Liver (tissue), 9 donors: ENCODE results near the gene UGT1A8. TPM values are rescaled to one million over a fixed set of nuclear protein-coding genes. Genes with fewer than 3 reads are reported as not detected.

Experiments used
- DNase-seq: peaks from one replicate; pipeline ENCODE4 v3.0.0-alpha.2; 2017; ENCODE audit warnings: low spot score
- H3K27ac ChIP-seq, 2 donors: one replicate each; pipeline ENCODE4 v1.7.0; 2013; ENCODE audit warnings: inconsistent platforms in 2 of 2, low read length in 2 of 2, control low read depth in 1 of 2, low read depth in 1 of 2, mild to moderate bottlenecking in 1 of 2
- H3K27me3 ChIP-seq, 4 donors: one replicate each; pipeline versions ENCODE4 v1.6.1 to v1.7.0; 2013; ENCODE audit warnings: low read length in 3 of 4, inconsistent platforms in 1 of 4, mild to moderate bottlenecking in 1 of 4, moderate library complexity in 1 of 4; ENCODE audit not compliant: control insufficient read depth in 4 of 4, insufficient read depth in 4 of 4
- H3K36me3 ChIP-seq, 4 donors: one replicate each; pipeline versions ENCODE4 v1.6.1 to v1.7.0; 2013; ENCODE audit warnings: low read length in 3 of 4, mild to moderate bottlenecking in 3 of 4, low read depth in 1 of 4, moderate library complexity in 1 of 4; ENCODE audit not compliant: control insufficient read depth in 4 of 4, insufficient read depth in 3 of 4
- H3K4me1 ChIP-seq, 4 donors: one replicate each; pipeline versions ENCODE4 v1.6.1 to v1.7.0; 2013; ENCODE audit warnings: low read length in 3 of 4, mild to moderate bottlenecking in 3 of 4, moderate library complexity in 1 of 4; ENCODE audit not compliant: control insufficient read depth in 4 of 4, insufficient read depth in 4 of 4
- H3K4me3 ChIP-seq, 3 donors: one replicate each; pipeline versions ENCODE4 v1.6.1 to v1.7.0; 2013; ENCODE audit warnings: low read length in 3 of 3, control low read depth in 1 of 3, low read depth in 1 of 3, mild to moderate bottlenecking in 1 of 3
- H3K9ac ChIP-seq, 2 donors: one replicate each; pipeline ENCODE4 v1.7.0; 2013; ENCODE audit warnings: low read length in 2 of 2, mild to moderate bottlenecking in 2 of 2, moderate library complexity in 2 of 2, control low read depth in 1 of 2, low read depth in 1 of 2
- H3K9me3 ChIP-seq, 4 donors: one replicate each; pipeline versions ENCODE4 v1.6.1 to v1.7.0; 2013; ENCODE audit warnings: low read length in 3 of 4; ENCODE audit not compliant: control insufficient read depth in 4 of 4
- ATF3 ChIP-seq: IDR thresholded peaks from 2 replicates; pipeline ENCODE4 v1.6.1; 2016; ENCODE audit warnings: antibody characterized with exemption
- EGR1 ChIP-seq, 2 donors: IDR thresholded peaks; 2 replicates each; pipeline ENCODE4 v1.6.1; 2016 to 2018; ENCODE audit warnings: antibody characterized with exemption in 2 of 2, low read depth in 2 of 2
- FOXA1 ChIP-seq: IDR thresholded peaks from 2 replicates; pipeline ENCODE4 v1.6.1; 2016; ENCODE audit warnings: antibody characterized with exemption
- FOXA2 ChIP-seq: IDR thresholded peaks from 2 replicates; pipeline ENCODE4 v1.6.1; 2016; ENCODE audit warnings: antibody characterized with exemption
- GABPA ChIP-seq, 2 donors: IDR thresholded peaks in 1 of 2; conservative IDR thresholded peaks in 1 of 2; 2 replicates each; pipeline ENCODE4 v1.6.1; 2016; ENCODE audit warnings: antibody characterized with exemption in 2 of 2, mild to moderate bottlenecking in 1 of 2, moderate library complexity in 1 of 2
- HNF4A ChIP-seq, 2 donors: conservative IDR thresholded peaks; 2 replicates each; pipeline ENCODE4 v1.6.1; 2016; ENCODE audit warnings: antibody characterized with exemption in 2 of 2, mild to moderate bottlenecking in 2 of 2
- HNF4G ChIP-seq: IDR thresholded peaks from 2 replicates; pipeline ENCODE4 v1.6.1; 2016; ENCODE audit warnings: antibody characterized with exemption
- JUND ChIP-seq, 2 donors: IDR thresholded peaks; 2 replicates each; pipeline ENCODE4 v1.6.1; 2016; ENCODE audit warnings: antibody characterized with exemption in 2 of 2
- MAX ChIP-seq: IDR thresholded peaks from 2 replicates; pipeline ENCODE4 v1.6.1; 2016; ENCODE audit warnings: antibody characterized with exemption
- NR2F2 ChIP-seq: IDR thresholded peaks from 2 replicates; pipeline ENCODE4 v1.6.1; 2016; ENCODE audit warnings: antibody characterized with exemption
- RAD21 ChIP-seq, 2 donors: IDR thresholded peaks; 2 replicates each; pipeline ENCODE4 v1.6.1; 2016; ENCODE audit warnings: antibody characterized with exemption in 2 of 2, mild to moderate bottlenecking in 2 of 2
- RXRA ChIP-seq, 2 donors: IDR thresholded peaks; 2 replicates each; pipeline ENCODE4 v1.6.1; 2017 to 2018; ENCODE audit warnings: antibody characterized with exemption in 2 of 2, mild to moderate bottlenecking in 1 of 2
- SP1 ChIP-seq: IDR thresholded peaks from 2 replicates; pipeline ENCODE4 v1.6.1; 2018; ENCODE audit warnings: antibody characterized with exemption, mild to moderate bottlenecking
- TAF1 ChIP-seq: conservative IDR thresholded peaks from 2 replicates; pipeline ENCODE4 v1.6.1; 2016; ENCODE audit warnings: antibody characterized with exemption, mild to moderate bottlenecking
- YY1 ChIP-seq: IDR thresholded peaks from 2 replicates; pipeline ENCODE4 v1.6.1; 2016; ENCODE audit warnings: antibody characterized with exemption, mild to moderate bottlenecking
- ZBTB33 ChIP-seq: IDR thresholded peaks from 2 replicates; pipeline ENCODE4 v1.6.1; 2016; ENCODE audit warnings: antibody characterized with exemption
- WGBS: extraction: QIAGEN DNeasy Blood & Tissue Kit; methylation state at CpG from one replicate; pipeline ENCODE4 v1.1.7; 2013; 5-methylcytosine and 5-hydroxymethylcytosine counted together
- polyA plus RNA-seq, 2 donors: library from polyadenylated mRNA; stranded (reverse) in 1 of 2; unstranded in 1 of 2; fragments of 200-250 nt in 1 of 2; fragments of >200 nt in 1 of 2; fragmentation: Nextera tagmentation in 1 of 2; extraction: Ambion mirVana in 1 of 2; gene quantifications; one replicate each; pipeline versions ENCODE4 v1.2.1 to v1.2.3, GENCODE V29; 2013 to 2015
- total RNA-seq, 2 donors: library from RNA; depleted of rRNA; stranded (reverse); fragments of >200 nt; gene quantifications; one replicate each; pipeline ENCODE4 v1.2.3, GENCODE V29; 2014
- TF ChIP-seq, protein P1 (sequence below): fragments of 150-350 bp; IDR thresholded peaks from 2 replicates; pipeline ENCODE4 v1.5.1; 2017; ENCODE audit warnings: improper control_type of control experiment, low read depth, low read length; ENCODE audit not compliant: missing input control
- TF ChIP-seq, protein P2 (sequence below): IDR thresholded peaks from 2 replicates; pipeline ENCODE4 v1.6.1; 2016; ENCODE audit warnings: antibody characterized with exemption, mild to moderate bottlenecking
- donor health status: healthy.
- donor health status: healthy.
- donor health status: healthy.
- donor health status: healthy.
- donor health status: healthy.

UGT1A8 gene
- total and polyA plus RNA-seq, 4 donors, result 0.17 to 0.51 (median 0.48) TPM; not detected in 1

GRCh38 chr2:233813236-233814055 lies 196.0 kb downstream of the UGT1A8 start:
- DNase-seq, result no peak
- WGBS, result 92% methylated on average over 3 of the region's 3 CpGs
- no peaks in the 10 kb centered on the region for H3K9me3 ChIP-seq
- no peak overlapping the region for H3K4me3 ChIP-seq
- H3K36me3 ChIP-seq, result no peaks in the 10 kb centered on the region
- TF ChIP-seq ZBTB33 (no peak), HNF4G (no peak), MAX (no peak)
- no peaks in the 10 kb centered on the region for H3K27me3 ChIP-seq
- peaks cover 0 to 5% (median 0%) of the 10 kb centered on the region in 4 donors for H3K4me1 ChIP-seq
- no peak overlapping the region for H3K27ac ChIP-seq
- H3K9ac ChIP-seq, result no peak overlapping the region

GRCh38 chr2:233814056-233814835 lies 196.8 kb downstream of the UGT1A8 start:
- Histone ChIP-seq H3K4me1 (peaks cover 0 to 9% (median 4%) of the 10 kb centered on the region in 4 donors), H3K27me3 (no peaks in the 10 kb centered on the region), H3K9me3 (no peaks in the 10 kb centered on the region), H3K36me3 (no peaks in the 10 kb centered on the region), H3K9ac (no peak overlapping the region), H3K4me3 (no peak overlapping the region), H3K27ac (no peak overlapping the region)
- WGBS, result 87% methylated on average over 2 of the region's 2 CpGs
- DNase-seq, result no peak
- TF ChIP-seq FOXA1 (no peak), MAX (no peak), ZBTB33 (no peak), GABPA (IDR thresholded peaks at IDR 0.05 in 1 of 2, conservative IDR thresholded peaks at IDR 0.05 in 1 of 2) (no peak), NR2F2 (no peak), RAD21 (IDR thresholded peaks at IDR 0.05) (no peak), YY1 (no peak), TAF1 (no peak), ATF3 (no peak), RXRA (IDR thresholded peaks at IDR 0.05) (no peak), JUND (IDR thresholded peaks at IDR 0.05) (no peak), EGR1 (IDR thresholded peaks at IDR 0.05; ENCODE audit: low read depth in 2 of 2) (no peak), SP1 (no peak), HNF4G (no peak), FOXA2 (no peak), HNF4A (conservative IDR thresholded peaks at IDR 0.05) (no peak)
- TF ChIP-seq, protein P1, sequence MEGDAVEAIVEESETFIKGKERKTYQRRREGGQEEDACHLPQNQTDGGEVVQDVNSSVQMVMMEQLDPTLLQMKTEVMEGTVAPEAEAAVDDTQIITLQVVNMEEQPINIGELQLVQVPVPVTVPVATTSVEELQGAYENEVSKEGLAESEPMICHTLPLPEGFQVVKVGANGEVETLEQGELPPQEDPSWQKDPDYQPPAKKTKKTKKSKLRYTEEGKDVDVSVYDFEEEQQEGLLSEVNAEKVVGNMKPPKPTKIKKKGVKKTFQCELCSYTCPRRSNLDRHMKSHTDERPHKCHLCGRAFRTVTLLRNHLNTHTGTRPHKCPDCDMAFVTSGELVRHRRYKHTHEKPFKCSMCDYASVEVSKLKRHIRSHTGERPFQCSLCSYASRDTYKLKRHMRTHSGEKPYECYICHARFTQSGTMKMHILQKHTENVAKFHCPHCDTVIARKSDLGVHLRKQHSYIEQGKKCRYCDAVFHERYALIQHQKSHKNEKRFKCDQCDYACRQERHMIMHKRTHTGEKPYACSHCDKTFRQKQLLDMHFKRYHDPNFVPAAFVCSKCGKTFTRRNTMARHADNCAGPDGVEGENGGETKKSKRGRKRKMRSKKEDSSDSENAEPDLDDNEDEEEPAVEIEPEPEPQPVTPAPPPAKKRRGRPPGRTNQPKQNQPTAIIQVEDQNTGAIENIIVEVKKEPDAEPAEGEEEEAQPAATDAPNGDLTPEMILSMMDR, result no peak
- TF ChIP-seq, protein P2, sequence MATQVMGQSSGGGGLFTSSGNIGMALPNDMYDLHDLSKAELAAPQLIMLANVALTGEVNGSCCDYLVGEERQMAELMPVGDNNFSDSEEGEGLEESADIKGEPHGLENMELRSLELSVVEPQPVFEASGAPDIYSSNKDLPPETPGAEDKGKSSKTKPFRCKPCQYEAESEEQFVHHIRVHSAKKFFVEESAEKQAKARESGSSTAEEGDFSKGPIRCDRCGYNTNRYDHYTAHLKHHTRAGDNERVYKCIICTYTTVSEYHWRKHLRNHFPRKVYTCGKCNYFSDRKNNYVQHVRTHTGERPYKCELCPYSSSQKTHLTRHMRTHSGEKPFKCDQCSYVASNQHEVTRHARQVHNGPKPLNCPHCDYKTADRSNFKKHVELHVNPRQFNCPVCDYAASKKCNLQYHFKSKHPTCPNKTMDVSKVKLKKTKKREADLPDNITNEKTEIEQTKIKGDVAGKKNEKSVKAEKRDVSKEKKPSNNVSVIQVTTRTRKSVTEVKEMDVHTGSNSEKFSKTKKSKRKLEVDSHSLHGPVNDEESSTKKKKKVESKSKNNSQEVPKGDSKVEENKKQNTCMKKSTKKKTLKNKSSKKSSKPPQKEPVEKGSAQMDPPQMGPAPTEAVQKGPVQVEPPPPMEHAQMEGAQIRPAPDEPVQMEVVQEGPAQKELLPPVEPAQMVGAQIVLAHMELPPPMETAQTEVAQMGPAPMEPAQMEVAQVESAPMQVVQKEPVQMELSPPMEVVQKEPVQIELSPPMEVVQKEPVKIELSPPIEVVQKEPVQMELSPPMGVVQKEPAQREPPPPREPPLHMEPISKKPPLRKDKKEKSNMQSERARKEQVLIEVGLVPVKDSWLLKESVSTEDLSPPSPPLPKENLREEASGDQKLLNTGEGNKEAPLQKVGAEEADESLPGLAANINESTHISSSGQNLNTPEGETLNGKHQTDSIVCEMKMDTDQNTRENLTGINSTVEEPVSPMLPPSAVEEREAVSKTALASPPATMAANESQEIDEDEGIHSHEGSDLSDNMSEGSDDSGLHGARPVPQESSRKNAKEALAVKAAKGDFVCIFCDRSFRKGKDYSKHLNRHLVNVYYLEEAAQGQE, result no peak
